Measurements from ENCODE around the gene RSAD1.

The RSAD1 gene

DNA sequence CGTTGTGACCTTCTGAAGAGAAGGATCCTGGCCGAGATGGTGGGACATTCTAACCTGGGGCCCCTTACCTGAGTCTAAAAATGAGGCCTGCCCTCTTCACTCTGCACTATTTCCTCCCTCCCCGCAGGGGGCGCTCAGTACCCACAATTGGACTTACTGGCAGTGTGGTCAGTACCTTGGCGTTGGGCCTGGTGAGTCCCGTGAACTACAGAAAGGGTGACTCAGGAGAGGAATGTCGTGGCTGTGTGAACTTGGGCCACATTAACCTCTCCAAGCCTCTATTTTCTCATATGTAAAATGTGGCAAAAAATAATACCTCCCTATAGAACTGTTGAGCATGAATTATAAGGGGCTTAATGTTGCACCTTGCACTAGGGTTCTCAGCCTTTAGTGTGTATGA, 3.9 kb downstream of the RSAD1 start (continued):
- no peak for TF ChIP-seq ZNF621 (tag by site-specific recombination; IDR thresholded peaks at IDR 0.05)
- no peak for TF ChIP-seq SETDB1 (IDR thresholded peaks at IDR 0.05; ENCODE audit: insufficient read length, low read length)
- TF ChIP-seq ZNF280C (tag by site-specific recombination; IDR thresholded peaks at IDR 0.05): no peak
- no peak for TF ChIP-seq ZNF664 (tag by site-specific recombination; IDR thresholded peaks at IDR 0.05)
- TF ChIP-seq ZNF830 (tag by site-specific recombination; IDR thresholded peaks at IDR 0.05; ENCODE audit: low read depth): no peak
- TF ChIP-seq ZNF792 (tag by site-specific recombination; IDR thresholded peaks at IDR 0.05): no peak
- peak; percentile 22; the same call in 1 of the 2 replicates for TF ChIP-seq ZNF394 (tag by site-specific recombination; IDR thresholded peaks at IDR 0.05; ENCODE audit: borderline replicate concordance)
- no peak for TF ChIP-seq SP7 (tag by site-specific recombination; IDR thresholded peaks at IDR 0.05)
- no peak for TF ChIP-seq ZNF146 (tag by site-specific recombination; IDR thresholded peaks at IDR 0.05)
- no peak for TF ChIP-seq ZNF473 (tag by site-specific recombination; IDR thresholded peaks at IDR 0.05)
- TF ChIP-seq ZFP37 (tag by site-specific recombination; IDR thresholded peaks at IDR 0.05): 0 out of 2 replicates have a peak, but pooled peaks have one; percentile 53
- 0 out of 2 replicates have a peak, but pooled peaks have one; percentile 24 for TF ChIP-seq PRDM10 (tag by site-specific recombination; IDR thresholded peaks at IDR 0.05)
- TF ChIP-seq, protein P1, sequence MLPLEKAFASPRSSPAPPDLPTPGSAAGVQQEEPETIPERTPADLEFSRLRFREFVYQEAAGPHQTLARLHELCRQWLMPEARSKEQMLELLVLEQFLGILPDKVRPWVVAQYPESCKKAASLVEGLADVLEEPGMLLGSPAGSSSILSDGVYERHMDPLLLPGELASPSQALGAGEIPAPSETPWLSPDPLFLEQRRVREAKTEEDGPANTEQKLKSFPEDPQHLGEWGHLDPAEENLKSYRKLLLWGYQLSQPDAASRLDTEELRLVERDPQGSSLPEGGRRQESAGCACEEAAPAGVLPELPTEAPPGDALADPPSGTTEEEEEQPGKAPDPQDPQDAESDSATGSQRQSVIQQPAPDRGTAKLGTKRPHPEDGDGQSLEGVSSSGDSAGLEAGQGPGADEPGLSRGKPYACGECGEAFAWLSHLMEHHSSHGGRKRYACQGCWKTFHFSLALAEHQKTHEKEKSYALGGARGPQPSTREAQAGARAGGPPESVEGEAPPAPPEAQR (tag by site-specific recombination; IDR thresholded peaks at IDR 0.05): no peak
- TF ChIP-seq ZNF211 (tag by site-specific recombination; IDR thresholded peaks at IDR 0.05; ENCODE audit: low read depth): no peak
- no peak for TF ChIP-seq ZNF639 (tag by site-specific recombination; IDR thresholded peaks at IDR 0.05)
- TF ChIP-seq ZNF701 (tag by site-specific recombination; IDR thresholded peaks at IDR 0.05): no peak
- TF ChIP-seq, protein P2, sequence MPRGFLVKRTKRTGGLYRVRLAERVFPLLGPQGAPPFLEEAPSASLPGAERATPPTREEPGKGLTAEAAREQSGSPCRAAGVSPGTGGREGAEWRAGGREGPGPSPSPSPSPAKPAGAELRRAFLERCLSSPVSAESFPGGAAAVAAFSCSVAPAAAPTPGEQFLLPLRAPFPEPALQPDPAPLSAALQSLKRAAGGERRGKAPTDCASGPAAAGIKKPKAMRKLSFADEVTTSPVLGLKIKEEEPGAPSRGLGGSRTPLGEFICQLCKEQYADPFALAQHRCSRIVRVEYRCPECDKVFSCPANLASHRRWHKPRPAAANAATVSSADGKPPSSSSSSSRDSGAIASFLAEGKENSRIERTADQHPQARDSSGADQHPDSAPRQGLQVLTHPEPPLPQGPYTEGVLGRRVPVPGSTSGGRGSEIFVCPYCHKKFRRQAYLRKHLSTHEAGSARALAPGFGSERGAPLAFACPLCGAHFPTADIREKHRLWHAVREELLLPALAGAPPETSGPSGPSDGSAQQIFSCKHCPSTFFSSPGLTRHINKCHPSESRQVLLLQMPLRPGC (tag by site-specific recombination; IDR thresholded peaks at IDR 0.05): no peak
- no peak; the same call in 1 of the 2 replicates for TF ChIP-seq ZNF629 (tag by site-specific recombination; IDR thresholded peaks at IDR 0.05)
- no peak for TF ChIP-seq KLF7 (tag by site-specific recombination; IDR thresholded peaks at IDR 0.05; ENCODE audit: borderline replicate concordance)
- TF ChIP-seq ZNF660 (tag by site-specific recombination; IDR thresholded peaks at IDR 0.05): peak; percentile 85
- no peak for TF ChIP-seq YY2 (tag by site-specific recombination; IDR thresholded peaks at IDR 0.05)
- peak; percentile 70; the same call in 1 of the 2 replicates for TF ChIP-seq ZNF561 (tag by site-specific recombination; IDR thresholded peaks at IDR 0.05; ENCODE audit: borderline replicate concordance)
- no peak for TF ChIP-seq ZFP69B (tag by site-specific recombination; IDR thresholded peaks at IDR 0.05)
- TF ChIP-seq ZNF558 (tag by site-specific recombination; IDR thresholded peaks at IDR 0.05): no peak
- TF ChIP-seq GLIS1 (tag by site-specific recombination; IDR thresholded peaks at IDR 0.05): 0 out of 2 replicates have a peak, but pooled peaks have one; percentile 9
- no peak for TF ChIP-seq ZNF391 (tag by site-specific recombination; IDR thresholded peaks at IDR 0.05; ENCODE audit: borderline replicate concordance, low read depth)
- TF ChIP-seq, protein P3, sequence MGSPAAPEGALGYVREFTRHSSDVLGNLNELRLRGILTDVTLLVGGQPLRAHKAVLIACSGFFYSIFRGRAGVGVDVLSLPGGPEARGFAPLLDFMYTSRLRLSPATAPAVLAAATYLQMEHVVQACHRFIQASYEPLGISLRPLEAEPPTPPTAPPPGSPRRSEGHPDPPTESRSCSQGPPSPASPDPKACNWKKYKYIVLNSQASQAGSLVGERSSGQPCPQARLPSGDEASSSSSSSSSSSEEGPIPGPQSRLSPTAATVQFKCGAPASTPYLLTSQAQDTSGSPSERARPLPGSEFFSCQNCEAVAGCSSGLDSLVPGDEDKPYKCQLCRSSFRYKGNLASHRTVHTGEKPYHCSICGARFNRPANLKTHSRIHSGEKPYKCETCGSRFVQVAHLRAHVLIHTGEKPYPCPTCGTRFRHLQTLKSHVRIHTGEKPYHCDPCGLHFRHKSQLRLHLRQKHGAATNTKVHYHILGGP (tag by site-specific recombination; IDR thresholded peaks at IDR 0.05): no peak
- TF ChIP-seq ZNF658 (tag by site-specific recombination; IDR thresholded peaks at IDR 0.05): no peak
- no peak for TF ChIP-seq ZNF23 (tag by site-specific recombination; IDR thresholded peaks at IDR 0.05; ENCODE audit: borderline replicate concordance)
- no peak for TF ChIP-seq ZNF610 (tag by site-specific recombination; IDR thresholded peaks at IDR 0.05; ENCODE audit: borderline replicate concordance)
